Upper lobe of left lung (tissue), 4 donors: ENCODE measurements around the gene KCNK15.

Experiments used
- POLR2A ChIP-seq, 4 donors: fragments of 450-650 bp; IDR thresholded peaks; one replicate each; pipeline ENCODE4 v1.5.1; 2016 to 2017; ENCODE audit warnings: antibody characterized with exemption in 4 of 4, mild to moderate bottlenecking in 2 of 4
- POLR2AphosphoS5 ChIP-seq, 2 donors: sonication (generic); formaldehyde crosslinking; IDR thresholded peaks; one replicate each; pipeline ENCODE4 v1.5.1; 2017; ENCODE audit warnings: antibody characterized with exemption in 2 of 2
- TF ChIP-seq, protein P1 (sequence below), 6 experiments: fragments of 450-650 bp in 4 of 6; fragments of 200-600 bp in 2 of 6; sonication (generic) in 2 of 6; IDR thresholded peaks; one replicate each; pipeline ENCODE4 v1.5.1; 2016 to 2019; ENCODE audit warnings: antibody characterized with exemption in 6 of 6

GRCh38 chr20:44770484-44771171, 25.0 kb downstream of the KCNK15 start:
- TF ChIP-seq, protein P1, sequence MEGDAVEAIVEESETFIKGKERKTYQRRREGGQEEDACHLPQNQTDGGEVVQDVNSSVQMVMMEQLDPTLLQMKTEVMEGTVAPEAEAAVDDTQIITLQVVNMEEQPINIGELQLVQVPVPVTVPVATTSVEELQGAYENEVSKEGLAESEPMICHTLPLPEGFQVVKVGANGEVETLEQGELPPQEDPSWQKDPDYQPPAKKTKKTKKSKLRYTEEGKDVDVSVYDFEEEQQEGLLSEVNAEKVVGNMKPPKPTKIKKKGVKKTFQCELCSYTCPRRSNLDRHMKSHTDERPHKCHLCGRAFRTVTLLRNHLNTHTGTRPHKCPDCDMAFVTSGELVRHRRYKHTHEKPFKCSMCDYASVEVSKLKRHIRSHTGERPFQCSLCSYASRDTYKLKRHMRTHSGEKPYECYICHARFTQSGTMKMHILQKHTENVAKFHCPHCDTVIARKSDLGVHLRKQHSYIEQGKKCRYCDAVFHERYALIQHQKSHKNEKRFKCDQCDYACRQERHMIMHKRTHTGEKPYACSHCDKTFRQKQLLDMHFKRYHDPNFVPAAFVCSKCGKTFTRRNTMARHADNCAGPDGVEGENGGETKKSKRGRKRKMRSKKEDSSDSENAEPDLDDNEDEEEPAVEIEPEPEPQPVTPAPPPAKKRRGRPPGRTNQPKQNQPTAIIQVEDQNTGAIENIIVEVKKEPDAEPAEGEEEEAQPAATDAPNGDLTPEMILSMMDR (IDR thresholded peaks at IDR 0.05): no peak
- TF ChIP-seq POLR2AphosphoS5 (IDR thresholded peaks at IDR 0.05): no peak
- TF ChIP-seq POLR2A (IDR thresholded peaks at IDR 0.05): no peak
